Chondrocyte (in vitro differentiated cells): ENCODE data around the gene H19. TPM values are rescaled to one million over a fixed set of nuclear protein-coding genes. Genes with fewer than 3 reads are reported as not detected.

Experiments used
- DNase-seq: peaks from one replicate; pipeline ENCODE4 v3.0.0; 2021; ENCODE audit warnings: mixed read lengths, low spot score
- H3K27ac Mint-ChIP-seq: one replicate; pipeline ENCODE4 v1.8.0; 2021; ENCODE audit warnings: mild to moderate bottlenecking, moderate library complexity, mixed read lengths; ENCODE audit not compliant: unreplicated experiment
- H3K27me3 Mint-ChIP-seq: 2 replicates; pipeline ENCODE4 v1.8.0; 2021; ENCODE audit warnings: low read depth, mixed read lengths
- H3K36me3 Mint-ChIP-seq: 2 replicates; pipeline ENCODE4 v1.8.0; 2021; ENCODE audit warnings: low read depth, mixed read lengths
- H3K4me1 Mint-ChIP-seq: 2 replicates; pipeline ENCODE4 v1.8.0; 2021; ENCODE audit warnings: low read depth, mild to moderate bottlenecking, mixed read lengths
- H3K4me3 Mint-ChIP-seq: one replicate; pipeline ENCODE4 v1.8.0; 2021; ENCODE audit warnings: mild to moderate bottlenecking, moderate library complexity, mixed read lengths; ENCODE audit not compliant: unreplicated experiment
- H3K9me3 Mint-ChIP-seq: 2 replicates; pipeline ENCODE4 v1.8.0; 2021; ENCODE audit warnings: low read depth, mixed read lengths
- CTCF ChIP-seq: fragments of 200-600 bp; sonication (generic); IDR thresholded peaks from 2 replicates; pipeline ENCODE4 v1.5.0; 2021; ENCODE audit warnings: antibody characterized with exemption, mild to moderate bottlenecking, moderate library complexity
- total RNA-seq: library from RNA; stranded (reverse); gene quantifications from 3 replicates; pipeline ENCODE4 v1.2.1, GENCODE V29; 2021

H19 gene
- total RNA-seq, 1 donor from 2014 or later: 2,704 TPM

GRCh38 chr11:2004466-2004865 is 6.8 kb upstream of the H19 start:
- Mint-ChIP-seq H3K4me3 (no peak overlapping the region), H3K4me1 (no peaks in the 10 kb centered on the region), H3K36me3 (no peaks in the 10 kb centered on the region), H3K9me3 (no peaks in the 10 kb centered on the region), H3K27me3 (no peaks in the 10 kb centered on the region), H3K27ac (no peak overlapping the region)
- no peak for DNase-seq
- TF ChIP-seq CTCF: no peak

- Mint-ChIP-seq H3K27me3 (no peaks in the 10 kb centered on the region), H3K4me1 (no peaks in the 10 kb centered on the region), H3K9me3 (no peaks in the 10 kb centered on the region), H3K27ac (no peak overlapping the region), H3K36me3 (no peaks in the 10 kb centered on the region), H3K4me3 (no peak overlapping the region)
- no peak for TF ChIP-seq CTCF
- no peak for DNase-seq
Measured at GRCh38 chr11:2002807-2003206, 5.2 kb upstream of the H19 start.

- H3K27ac Mint-ChIP-seq: no peak overlapping the region
- H3K9me3 Mint-ChIP-seq: no peaks in the 10 kb centered on the region
- no peak overlapping the region for H3K4me3 Mint-ChIP-seq
- H3K27me3 Mint-ChIP-seq: no peaks in the 10 kb centered on the region
- no peaks in the 10 kb centered on the region for H3K4me1 Mint-ChIP-seq
- no peak for DNase-seq
- no peak for TF ChIP-seq CTCF
- H3K36me3 Mint-ChIP-seq: no peaks in the 10 kb centered on the region
Measured at GRCh38 chr11:2002042-2002776, 4.6 kb upstream of the H19 start.

- Mint-ChIP-seq H3K27me3 (no peaks in the 10 kb centered on the region), H3K9me3 (no peaks in the 10 kb centered on the region), H3K27ac (no peak overlapping the region), H3K36me3 (no peaks in the 10 kb centered on the region), H3K4me1 (no peaks in the 10 kb centered on the region), H3K4me3 (no peak overlapping the region)
- TF ChIP-seq CTCF: no peak
- no peak for DNase-seq
Measured at GRCh38 chr11:1998861-1999260, 1.2 kb upstream of the H19 start.

- no peak for TF ChIP-seq CTCF
- Mint-ChIP-seq H3K4me1 (no peaks in the 10 kb centered on the region), H3K9me3 (no peaks in the 10 kb centered on the region), H3K4me3 (no peak overlapping the region), H3K27ac (no peak overlapping the region), H3K27me3 (no peaks in the 10 kb centered on the region), H3K36me3 (no peaks in the 10 kb centered on the region)
- no peak for DNase-seq
Measured at GRCh38 chr11:1998290-1998689, 648 bp upstream of the H19 start.
